Sigmoid colon (tissue), 7 donors: ENCODE measurements around the gene ATP23. TPM values are rescaled to one million over a fixed set of nuclear protein-coding genes. Genes with fewer than 3 reads are reported as not detected.

ENCODE experiments used
- DNase-seq: peaks from one replicate; pipeline ENCODE4 v3.0.0-alpha.2; 2019
- H3K27ac ChIP-seq, 4 donors: fragments of 200-600 bp; sonication (generic); one replicate each; pipeline ENCODE4 v1.5.1; 2016 to 2019; ENCODE audit warnings: mild to moderate bottlenecking in 1 of 4
- H3K27me3 ChIP-seq, 3 donors: fragments of 200-600 bp; sonication (generic); one replicate each; pipeline ENCODE4 v1.5.1; 2019; ENCODE audit warnings: mild to moderate bottlenecking in 1 of 3
- H3K36me3 ChIP-seq, 4 donors: fragments of 200-600 bp; sonication (generic); one replicate each; pipeline ENCODE4 v1.5.1; 2016 to 2019
- H3K4me1 ChIP-seq, 4 donors: fragments of 200-600 bp; sonication (generic); one replicate each; pipeline ENCODE4 v1.5.1; 2017 to 2019
- H3K4me3 ChIP-seq, 4 donors: fragments of 200-600 bp; sonication (generic); one replicate each; pipeline ENCODE4 v1.5.1; 2017 to 2019; ENCODE audit warnings: mild to moderate bottlenecking in 2 of 4, moderate library complexity in 1 of 4
- H3K9me3 ChIP-seq, 4 donors: fragments of 200-600 bp in 3 of 4; sonication (generic) in 3 of 4; one replicate each; pipeline versions ENCODE4 v1.5.1 to v1.6.1; 2013 to 2019
- CTCF ChIP-seq, 4 experiments: fragments of 450-650 bp in 3 of 4; fragments of 200-600 bp in 1 of 4; IDR thresholded peaks; one replicate each; pipeline ENCODE4 v1.5.1; 2016 to 2019; ENCODE audit warnings: antibody characterized with exemption in 4 of 4, mild to moderate bottlenecking in 3 of 4, moderate library complexity in 2 of 4
- EP300 ChIP-seq, 4 donors: sonication (generic); formaldehyde crosslinking; IDR thresholded peaks; one replicate each; pipeline ENCODE4 v1.6.1; 2017; ENCODE audit warnings: antibody characterized with exemption in 4 of 4
- POLR2A ChIP-seq, 2 donors: fragments of 450-650 bp; IDR thresholded peaks; one replicate each; pipeline ENCODE4 v1.6.1; 2016; ENCODE audit warnings: antibody characterized with exemption in 2 of 2, mild to moderate bottlenecking in 2 of 2, moderate library complexity in 2 of 2
- POLR2AphosphoS5 ChIP-seq, 4 donors: sonication (generic); formaldehyde crosslinking; IDR thresholded peaks; one replicate each; pipeline ENCODE4 v1.6.1; 2017; ENCODE audit warnings: antibody characterized with exemption in 4 of 4
- WGBS, 2 donors: extraction: QIAGEN DNeasy Blood & Tissue Kit; methylation state at CpG; one replicate each; pipeline ENCODE4 v1.1.7; 2013; 5-methylcytosine and 5-hydroxymethylcytosine counted together
- intact Hi-C: fragments of 100-400 bp; cut with DNase I; formaldehyde crosslinking; loops from one replicate; pipeline ENCODE4 v1.15.1; 2023
- polyA plus RNA-seq, 3 donors: library from polyadenylated mRNA; stranded (reverse); fragments of 200-250 nt; gene quantifications; one replicate each; pipeline ENCODE4 v1.2.3, GENCODE V29; 2013
- total RNA-seq, 4 donors: library from RNA; depleted of rRNA; stranded (reverse); fragments of >200 nt; gene quantifications; one replicate each; pipeline ENCODE4 v1.1.0, GENCODE V29; 2016
- donor health status: healthy with polysubstance abuse.
- donor health status: Bipolar disorder and iron deficiency.
- donor health status: healthy.

ATP23 gene
- total RNA-seq (10 to 100 TPM in 3 of 4 donors, 1 to 10 TPM in 1; 5.3 to 39.0 (median 13.2) TPM), polyA plus RNA-seq (10 to 100 TPM; 14.8 to 43.5 (median 25.8) TPM)

GRCh38 chr12:57941165-57941894 lies at the start of gene ATP23:
Gene ATP23 (plus strand): TSS chr12:57941567. CDS start chr12:57941702, 135 bp downstream.
- Histone ChIP-seq H3K9me3 (no peaks in the 10 kb centered on the region), H3K4me1 (peaks cover 0 to 17% (median 13%) of the 10 kb centered on the region in 4 donors), H3K27me3 (no peaks in the 10 kb centered on the region), H3K4me3 (peak within 1 kb of the TSS; percentile 46 to 71 (median 64)), H3K27ac (peak within 1 kb of the TSS; percentile 83 to 88 (median 86)), H3K36me3 (no peaks in the 10 kb centered on the region)
- intact Hi-C loops: no loop called here
- peak; percentile 96 for DNase-seq
- 1 to 2% methylated on average over 55 of the region's 55 CpGs for WGBS, 2 donors
- TF ChIP-seq POLR2A (IDR thresholded peaks at IDR 0.05) (peak; percentile 58 to 83), POLR2AphosphoS5 (IDR thresholded peaks at IDR 0.05) (peak; percentile 93 to 97 (median 96)), EP300 (IDR thresholded peaks at IDR 0.05) (no peak), CTCF (IDR thresholded peaks at IDR 0.05) (no peak)

DNA sequence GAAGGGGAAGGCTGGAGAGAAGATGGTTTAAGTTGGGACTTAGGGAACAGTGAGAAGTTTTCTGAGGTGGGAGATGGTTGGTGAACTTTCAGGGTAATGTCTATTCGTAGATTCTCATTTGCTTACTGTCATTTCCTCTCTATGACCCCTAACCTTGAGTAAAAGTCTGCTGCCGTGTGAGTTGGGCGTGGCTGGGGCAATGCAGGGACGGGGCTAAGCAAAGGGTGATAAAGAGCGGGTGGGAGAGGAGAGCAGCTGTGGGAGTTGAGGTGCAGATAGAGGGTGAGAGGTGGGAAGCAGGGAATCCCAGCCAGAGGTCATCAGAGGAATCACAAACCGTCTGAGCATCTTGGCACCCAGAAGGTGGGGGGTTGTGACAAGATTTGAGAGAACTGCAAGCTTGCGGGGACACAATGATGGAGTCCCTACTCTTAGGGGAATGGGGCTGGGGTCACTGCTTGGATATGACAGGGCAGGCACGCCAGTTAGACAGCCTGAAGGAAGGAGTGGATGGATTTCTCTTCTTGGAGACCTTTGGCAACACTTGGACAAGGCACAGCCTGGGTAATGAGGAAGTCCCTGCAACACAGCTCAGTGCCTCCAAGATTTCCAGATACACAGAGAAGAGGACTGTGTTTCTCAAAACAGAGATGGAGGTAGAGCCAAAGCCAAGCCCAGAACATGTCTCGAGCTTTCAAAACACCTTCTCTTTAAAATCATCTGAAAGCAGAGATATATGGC lies 49.0 kb upstream of the ATP23 start:
- H3K27ac ChIP-seq: peak overlapping the region; percentile 93 to 99 (median 98)
- intact Hi-C loops: no loop called here
- no peak for TF ChIP-seq CTCF (IDR thresholded peaks at IDR 0.05)
- TF ChIP-seq EP300 (IDR thresholded peaks at IDR 0.05): no peak
- TF ChIP-seq POLR2AphosphoS5 (IDR thresholded peaks at IDR 0.05): no peak
- TF ChIP-seq POLR2A (IDR thresholded peaks at IDR 0.05): no peak
- H3K36me3 ChIP-seq: no peaks in the 10 kb centered on the region
- no peak overlapping the region for H3K4me3 ChIP-seq
- no peaks in the 10 kb centered on the region for H3K9me3 ChIP-seq
- WGBS, 2 donors: 23 to 63% methylated on average over 9 of the region's 9 CpGs
- H3K4me1 ChIP-seq: peaks cover 4 to 97% (median 92%) of the 10 kb centered on the region in 4 donors
- DNase-seq: no peak
- H3K27me3 ChIP-seq: no peaks in the 10 kb centered on the region

GRCh38 chr12:57893431-57894353 lies 47.7 kb upstream of the ATP23 start:
- Histone ChIP-seq H3K4me3 (peak overlapping the region in 2 of 4 donors; percentile 14 to 21), H3K27me3 (no peaks in the 10 kb centered on the region), H3K27ac (peak overlapping the region; percentile 93 to 99 (median 98)), H3K36me3 (no peaks in the 10 kb centered on the region), H3K4me1 (peaks cover 4 to 97% (median 92%) of the 10 kb centered on the region in 4 donors), H3K9me3 (no peaks in the 10 kb centered on the region)
- peak; percentile 100 for DNase-seq
- intact Hi-C loops: loop anchor here (1.0 kb wide), 1 partner anchor 25 kb away; no protein-coding TSS in a partner anchor
- peak in 1 of 4 experiments; percentile 54 for TF ChIP-seq CTCF (IDR thresholded peaks at IDR 0.05)
- TF ChIP-seq POLR2A (IDR thresholded peaks at IDR 0.05): no peak
- TF ChIP-seq EP300 (IDR thresholded peaks at IDR 0.05): peak; percentile 9 to 87 (median 68)
- TF ChIP-seq POLR2AphosphoS5 (IDR thresholded peaks at IDR 0.05): peak; percentile 88 to 95 (median 91)
- WGBS, 2 donors: 28 to 43% methylated on average over 13 of the region's 13 CpGs
